ENCODE results near the gene ATP2C2.
"Not testable (repeated sequence)": the region's sequence is repeated elsewhere in the genome, so short reads cannot be mapped to it uniquely, and the experiment has no call there.

Gene ATP2C2

DNA sequence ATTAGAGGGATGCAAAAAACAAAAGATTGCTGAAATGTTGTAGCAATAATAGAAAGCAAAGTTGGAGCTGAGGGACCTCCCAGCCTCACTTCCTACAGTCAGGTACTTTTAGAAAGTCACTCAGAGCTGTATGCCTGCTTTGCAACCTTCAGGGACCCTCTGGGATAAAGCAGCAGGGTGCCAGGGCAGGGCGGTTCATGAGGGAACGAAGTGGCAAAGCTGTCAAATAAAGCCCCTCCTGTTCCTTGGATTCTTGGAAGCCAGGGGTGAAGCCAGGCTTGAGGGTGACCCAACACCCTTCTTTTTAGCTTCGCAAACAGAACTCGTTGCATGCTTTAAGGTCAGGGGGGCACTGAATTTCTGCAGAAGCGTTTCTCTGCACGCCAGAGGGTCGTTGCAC, 767 bp downstream of the ATP2C2 start:
- DNase-seq, result no peak

DNA sequence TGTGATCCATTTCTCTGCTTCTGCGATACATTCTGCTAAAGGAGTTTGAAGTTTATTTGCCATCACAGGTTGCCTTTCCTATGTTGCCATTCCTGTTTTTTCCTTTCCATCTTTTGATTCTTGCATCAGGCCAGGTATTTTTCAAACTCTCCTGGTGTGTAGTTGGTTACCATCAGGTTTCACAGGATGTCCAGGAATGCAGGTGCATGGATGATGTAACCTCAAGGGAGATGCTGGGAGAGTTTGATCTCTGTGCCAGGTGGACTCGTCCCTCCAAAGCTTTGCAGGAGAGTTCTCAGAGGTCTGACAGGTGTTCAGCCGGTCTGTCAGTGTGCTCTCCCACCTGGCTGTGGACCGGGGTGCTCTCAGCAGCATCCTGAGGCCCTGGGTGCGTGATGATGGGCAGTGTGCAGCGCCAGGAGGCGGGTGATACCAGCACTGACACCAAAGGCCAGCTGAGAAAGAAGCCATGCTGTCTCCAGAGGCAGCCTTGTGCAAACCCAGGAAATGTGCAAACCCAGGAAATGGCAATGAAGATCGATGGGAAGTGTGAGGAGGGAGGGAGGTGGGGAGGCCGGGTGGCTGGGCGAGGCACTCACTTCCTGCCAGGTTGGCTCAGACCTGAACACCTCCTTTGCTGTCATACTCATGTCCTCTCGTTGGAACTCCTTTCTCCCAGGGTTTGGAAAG, 1.7 kb downstream of the ATP2C2 start:
- DNase-seq, result no peak

DNA sequence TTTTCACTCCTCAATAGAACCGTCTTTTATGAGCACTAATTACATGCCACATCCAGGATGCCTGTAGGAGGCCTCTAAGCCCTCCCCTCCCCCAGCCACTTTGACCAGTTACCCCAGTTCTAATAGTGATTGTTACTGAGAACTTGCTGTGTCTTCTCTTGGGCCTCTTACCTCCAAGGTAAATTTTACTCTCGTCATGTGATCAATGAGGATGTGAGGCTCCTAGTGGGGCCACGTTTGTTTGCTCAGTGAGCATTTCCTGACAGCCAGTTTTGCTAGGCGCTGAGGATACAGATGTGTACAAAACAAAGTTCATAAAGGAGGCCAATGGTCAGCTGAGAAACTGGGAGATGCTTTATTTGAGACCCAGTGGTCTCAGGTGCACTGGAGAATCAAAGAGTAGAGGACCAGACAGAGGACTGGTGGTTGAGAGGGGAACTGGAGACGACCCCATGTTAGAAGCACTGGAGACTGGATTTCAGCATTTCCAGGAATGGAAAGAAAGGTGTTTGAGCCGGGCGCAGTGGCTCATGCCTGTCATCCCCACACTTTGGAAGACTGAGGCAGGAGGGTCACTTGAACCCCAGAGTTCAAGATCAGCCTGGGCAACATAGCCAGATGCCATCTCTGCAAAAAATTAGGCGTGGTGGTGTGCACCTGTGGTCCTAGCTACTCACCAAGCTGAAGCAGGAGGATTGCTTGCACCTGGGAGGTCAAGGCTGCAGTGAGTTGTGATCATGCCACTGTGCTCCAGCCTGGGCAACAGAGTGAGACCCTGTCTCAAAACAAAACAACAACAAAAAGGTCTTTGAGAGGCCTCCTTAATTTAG, 2.6 kb downstream of the ATP2C2 start:
- DNase-seq, result no peak

GRCh38 chr16:84371553-84371865, 3.2 kb downstream of the ATP2C2 start:
- no peak for DNase-seq

DNA sequence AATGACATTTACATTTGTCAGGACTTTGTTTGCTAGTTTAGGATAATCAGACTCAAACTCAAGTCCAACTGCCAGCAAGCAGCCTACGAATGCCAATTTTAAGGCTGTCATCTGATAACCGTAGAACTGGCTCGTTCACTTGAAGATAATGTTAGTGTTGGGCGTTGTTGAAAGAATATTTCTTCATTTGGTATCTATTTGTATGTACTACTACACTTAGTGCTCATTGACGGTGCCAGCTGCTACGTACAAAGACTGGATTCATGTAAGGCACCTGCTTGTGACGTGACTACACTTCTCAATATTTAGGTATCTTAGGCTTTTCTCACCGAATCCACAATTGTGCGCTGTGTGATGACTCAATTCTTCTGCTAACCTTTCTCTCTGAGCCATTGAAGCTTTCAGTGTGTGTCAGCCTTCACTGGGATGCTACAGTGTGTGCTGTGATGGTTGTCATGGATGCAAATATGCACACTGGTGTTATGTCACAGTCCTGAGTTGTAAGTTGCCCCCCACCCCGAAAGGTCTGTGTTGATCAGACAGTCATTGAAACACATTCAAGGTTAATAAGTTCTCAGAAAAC, 5.7 kb downstream of the ATP2C2 start:
- DNase-seq, result no peak

GRCh38 chr16:84378099-84378498, 9.8 kb downstream of the ATP2C2 start:
- no peak for DNase-seq

DNA sequence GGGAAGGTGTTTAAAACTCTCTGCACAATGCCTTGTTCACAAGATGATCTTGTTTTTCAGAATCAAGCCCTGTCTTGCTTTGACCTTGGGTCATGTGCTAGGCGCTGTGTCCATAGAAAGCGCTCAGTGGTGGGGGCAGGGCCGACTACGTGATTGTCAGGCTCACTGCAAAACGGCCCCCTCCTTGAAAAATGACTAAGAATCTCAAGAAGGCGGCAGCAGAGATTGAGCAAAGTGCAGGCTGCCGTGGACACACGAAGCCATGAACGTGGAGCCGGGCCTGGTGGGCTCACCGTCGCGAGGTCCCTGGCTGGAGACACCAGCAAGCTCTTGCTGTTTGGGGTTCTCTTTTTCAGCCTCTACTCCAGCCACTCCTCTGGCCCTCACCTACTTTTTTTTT, 10.2 kb downstream of the ATP2C2 start:
- DNase-seq, result no peak

DNA sequence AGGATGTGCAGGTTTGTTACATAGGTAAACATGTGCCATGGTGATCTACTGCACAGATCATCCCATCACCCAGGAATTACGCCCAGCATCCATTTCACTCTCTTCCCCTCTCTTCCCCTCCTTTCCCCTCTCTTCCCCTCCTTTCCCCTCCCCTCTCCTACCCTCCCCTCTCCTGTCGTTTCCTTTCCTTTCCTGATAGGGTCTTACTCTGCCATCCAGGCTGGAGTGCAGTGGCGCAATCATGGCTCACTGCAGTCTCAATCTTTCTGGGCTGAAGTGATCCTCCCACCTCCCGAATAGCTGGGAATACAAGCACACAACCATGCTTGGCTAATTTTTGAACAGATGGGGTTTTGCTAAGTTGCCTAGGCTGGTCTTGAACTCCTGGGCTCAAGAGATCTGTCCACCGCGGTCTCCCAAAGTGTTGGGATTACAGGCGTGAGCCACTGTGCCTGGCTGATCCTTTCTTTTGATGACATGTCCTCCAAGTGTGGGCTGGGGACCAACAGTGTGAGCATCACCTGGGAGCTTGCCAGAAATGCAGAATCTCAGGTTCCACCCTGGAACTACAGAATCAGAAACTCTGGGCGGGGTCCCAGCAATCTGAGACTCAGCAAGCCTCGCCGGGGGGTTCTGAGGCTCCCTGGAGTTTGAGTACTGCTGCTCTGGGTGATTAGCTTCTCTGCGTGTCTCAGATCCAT, 10.8 kb downstream of the ATP2C2 start:
- no peak for DNase-seq

GRCh38 chr16:84379709-84380362, 11.5 kb downstream of the ATP2C2 start:
- DNase-seq, result no peak

- DNase-seq, result no peak
Observed at GRCh38 chr16:84380405-84380804, 12.1 kb downstream of the ATP2C2 start.

- no peak for DNase-seq
Observed at GRCh38 chr16:84382396-84382795, 14.1 kb downstream of the ATP2C2 start.

GRCh38 chr16:84383106-84383505, 14.8 kb downstream of the ATP2C2 start:
- no peak for DNase-seq

- no peak for DNase-seq
Observed at GRCh38 chr16:84386047-84386446, 17.7 kb downstream of the ATP2C2 start.

DNA sequence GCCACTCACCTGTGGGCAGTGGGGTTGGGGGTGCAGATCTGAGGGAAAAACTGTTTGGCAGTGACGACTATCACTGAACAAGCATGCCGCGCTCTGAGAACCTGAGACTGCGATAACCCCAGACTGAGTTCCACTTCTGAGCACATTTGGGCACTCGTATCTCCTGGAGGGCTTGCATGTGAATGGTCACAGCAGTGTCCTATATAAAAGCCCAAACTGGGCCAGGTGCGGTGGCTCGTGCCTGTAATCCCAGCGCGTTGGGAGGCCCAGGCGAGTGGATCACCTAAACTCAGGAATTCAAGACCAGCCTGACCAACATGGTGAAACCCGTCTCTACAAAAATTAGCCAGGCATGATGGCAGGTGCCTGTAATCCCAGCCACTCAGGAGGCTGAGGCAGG, 18.7 kb downstream of the ATP2C2 start:
- no peak for DNase-seq

GRCh38 chr16:84390131-84390785, 21.9 kb downstream of the ATP2C2 start:
- DNase-seq, result no peak

DNA sequence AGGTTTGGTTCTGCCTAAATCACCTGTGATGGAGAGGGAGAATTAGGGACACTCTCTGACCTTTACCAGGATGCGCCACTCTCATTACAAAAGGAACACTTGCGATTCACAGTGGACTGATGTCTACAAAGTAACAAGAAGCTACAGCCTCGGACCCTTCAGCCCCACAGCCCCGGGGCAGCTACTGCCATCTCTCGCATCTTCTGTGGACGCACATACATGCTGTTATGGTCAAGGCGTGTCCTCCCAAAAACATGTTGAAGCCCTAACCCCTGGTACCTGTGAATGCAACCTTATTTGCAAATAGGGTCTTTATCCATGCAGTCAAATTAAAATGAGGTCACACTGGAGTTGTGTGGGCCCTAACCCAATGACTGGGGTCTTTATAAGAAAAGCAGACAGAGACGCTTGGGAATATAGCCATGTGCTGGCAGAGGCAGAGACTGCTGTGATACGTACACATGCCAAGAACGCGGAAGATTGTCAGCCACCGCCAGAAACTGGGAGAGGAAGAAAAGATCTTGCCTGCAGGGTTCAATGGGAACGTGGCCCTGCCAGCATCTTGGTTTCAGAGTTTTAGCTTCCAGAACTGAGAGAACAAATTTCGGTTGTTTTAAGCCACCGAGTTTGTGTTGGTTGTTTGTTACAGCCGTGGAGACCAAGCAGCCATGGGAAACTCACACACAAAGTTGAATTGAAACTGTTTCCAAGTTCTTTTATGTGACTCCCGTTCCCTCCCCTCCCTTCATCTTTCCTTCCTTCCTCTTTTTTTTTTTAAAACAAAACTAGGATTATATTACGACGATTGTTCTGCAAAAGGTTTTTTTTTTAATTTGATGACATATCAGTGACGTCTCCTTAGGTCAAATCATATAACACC, 23.1 kb downstream of the ATP2C2 start:
- DNase-seq, result peak in 1 of 2 experiments; percentile 0

GRCh38 chr16:84392031-84392360, 23.7 kb downstream of the ATP2C2 start:
- no peak for DNase-seq

DNA sequence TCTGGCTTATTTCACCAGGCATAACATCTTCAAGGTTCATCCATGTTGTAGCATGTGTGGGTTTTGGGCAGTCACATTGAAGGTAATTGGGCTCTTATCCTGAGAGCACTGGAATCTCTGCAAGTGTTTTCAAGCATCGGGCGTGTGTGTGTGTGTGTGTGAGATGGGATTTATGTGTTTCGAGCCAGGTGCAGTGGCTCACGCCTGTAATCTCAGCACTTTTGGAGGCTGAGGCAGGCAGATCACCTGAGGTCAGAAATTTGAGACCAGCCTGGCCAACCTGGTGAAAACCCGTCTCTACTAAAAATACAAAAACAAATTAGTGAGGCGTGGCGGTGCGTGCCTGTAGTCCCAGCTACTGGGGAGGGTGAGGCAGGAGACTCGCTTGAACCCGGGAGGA, 27.7 kb downstream of the ATP2C2 start:
- not testable (repeated sequence) for DNase-seq

GRCh38 chr16:84396537-84397008, 28.2 kb downstream of the ATP2C2 start:
- DNase-seq, result no peak

DNA sequence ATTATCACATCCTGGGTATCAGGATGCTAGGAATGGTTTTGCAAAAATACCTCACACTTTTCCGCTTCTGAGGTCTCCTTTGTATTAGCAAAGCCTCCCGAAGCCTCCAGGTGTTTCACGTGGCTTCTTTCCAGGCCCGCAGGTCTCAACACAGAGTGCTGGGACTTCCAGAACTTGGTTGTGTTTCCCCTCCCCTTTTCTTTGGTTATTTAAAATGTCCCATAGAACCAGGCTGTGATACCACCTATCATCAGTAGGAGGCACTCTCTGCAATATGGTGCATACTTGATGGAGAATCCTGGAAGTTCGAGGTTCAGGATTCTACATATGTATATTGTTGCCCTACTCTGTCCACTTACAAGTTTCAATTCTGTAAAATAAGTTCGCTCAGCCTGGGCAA, 28.8 kb downstream of the ATP2C2 start:
- no peak for DNase-seq

DNA sequence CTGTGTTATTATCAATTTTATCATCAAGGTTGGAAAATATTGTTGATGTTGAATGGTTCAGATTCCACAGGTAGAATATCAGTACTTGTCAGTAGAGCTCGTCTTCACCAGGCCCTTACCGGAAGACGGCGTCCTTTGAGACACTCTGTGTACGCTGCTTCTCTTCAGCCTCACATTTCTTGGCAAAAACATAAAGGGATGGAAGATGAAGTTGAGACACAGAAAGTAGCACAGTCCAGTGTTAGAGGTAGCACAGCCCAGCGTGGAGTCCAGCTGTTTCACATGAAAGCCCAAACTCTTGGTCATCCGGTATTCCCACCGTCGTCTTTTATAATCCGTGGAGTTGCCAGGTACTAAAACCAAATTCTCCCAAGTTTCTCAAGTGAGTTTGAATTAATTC, 30.4 kb downstream of the ATP2C2 start:
- no peak for DNase-seq

DNA sequence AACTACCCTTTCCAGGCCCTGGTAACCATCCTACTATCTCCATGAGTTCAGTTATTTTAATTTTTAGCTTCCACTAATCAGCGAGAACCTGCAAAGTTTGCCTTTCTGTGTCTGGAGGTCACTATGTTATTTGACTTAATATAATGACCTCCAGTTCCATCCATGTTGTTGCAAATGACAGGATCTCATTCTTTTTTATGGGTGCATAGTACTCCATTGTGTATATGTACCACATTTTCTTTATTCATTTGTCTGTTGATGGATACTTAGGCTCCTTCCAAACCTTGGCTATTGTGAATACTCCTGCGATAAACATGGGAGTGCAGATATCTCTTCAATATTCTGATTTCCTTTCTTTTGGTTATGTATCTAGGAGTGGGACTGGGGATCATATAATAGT, 31.6 kb downstream of the ATP2C2 start:
- not testable (repeated sequence) for DNase-seq

Measured in NCI-H446 (cell line).